Measurements from ENCODE around the gene NAV3.

NAV3 gene

GRCh38 chr12:77847680-77848431 lies 17.2 kb downstream of the NAV3 start:
- no peak for DNase-seq

GRCh38 chr12:77850129-77850528 lies 19.4 kb downstream of the NAV3 start:
- no peak for DNase-seq

- no peak for DNase-seq
Observed at GRCh38 chr12:77850698-77851097, 20.0 kb downstream of the NAV3 start.

GRCh38 chr12:77855548-77855947 lies 24.9 kb downstream of the NAV3 start:
- no peak for DNase-seq

GRCh38 chr12:77861317-77861716 lies 30.6 kb downstream of the NAV3 start:
- no peak for DNase-seq

GRCh38 chr12:77865178-77865577 lies 34.5 kb downstream of the NAV3 start:
- no peak for DNase-seq

- no peak for DNase-seq
Observed at GRCh38 chr12:77878901-77879300, 48.2 kb downstream of the NAV3 start.

GRCh38 chr12:77882709-77883108 lies 52.0 kb downstream of the NAV3 start:
- no peak for DNase-seq

GRCh38 chr12:77888611-77889010 lies 57.9 kb downstream of the NAV3 start:
- no peak for DNase-seq

- no peak for DNase-seq
Observed at GRCh38 chr12:77891518-77892147, 60.9 kb downstream of the NAV3 start.

- no peak for DNase-seq
Observed at GRCh38 chr12:77893918-77894317, 63.2 kb downstream of the NAV3 start.

GRCh38 chr12:77894556-77894955 lies 63.9 kb downstream of the NAV3 start:
- DNase-seq, result no peak

GRCh38 chr12:77895699-77896098 lies 65.0 kb downstream of the NAV3 start:
- DNase-seq, result no peak

- DNase-seq, result no peak
Observed at GRCh38 chr12:77907936-77908335, 77.2 kb downstream of the NAV3 start.

- no peak for DNase-seq
Observed at GRCh38 chr12:77914081-77914488, 83.4 kb downstream of the NAV3 start.

GRCh38 chr12:77915071-77915600 lies 84.4 kb downstream of the NAV3 start:
- no peak for DNase-seq

- DNase-seq, result no peak
Observed at GRCh38 chr12:77916276-77916675, 85.6 kb downstream of the NAV3 start.

- no peak for DNase-seq
Observed at GRCh38 chr12:77918046-77918445, 87.4 kb downstream of the NAV3 start.

GRCh38 chr12:77919450-77919849 lies 88.8 kb downstream of the NAV3 start:
- DNase-seq, result no peak

- DNase-seq, result no peak
Observed at GRCh38 chr12:77923882-77924281, 93.2 kb downstream of the NAV3 start.

GRCh38 chr12:77924703-77925102 lies 94.0 kb downstream of the NAV3 start:
- DNase-seq, result no peak

GRCh38 chr12:77925536-77926108 lies 94.9 kb downstream of the NAV3 start:
- DNase-seq, result no peak

GRCh38 chr12:77928078-77928477 lies 97.4 kb downstream of the NAV3 start:
- no peak for DNase-seq

GRCh38 chr12:77932216-77932615 lies 101.5 kb downstream of the NAV3 start:
- DNase-seq, result no peak
